Subcutaneous adipose tissue (tissue), 4 donors: Measurements from ENCODE around the gene PLCB1. TPM values are rescaled to one million over a fixed set of nuclear protein-coding genes. Genes with fewer than 3 reads are reported as not detected.

Experiments
- CTCF ChIP-seq: fragments of 450-650 bp; IDR thresholded peaks from one replicate; pipeline ENCODE4 v1.5.1; 2016; ENCODE audit warnings: low read depth, mild to moderate bottlenecking, control low read depth, antibody characterized with exemption, moderate library complexity
- total RNA-seq, 4 donors: library from RNA; depleted of rRNA; stranded (reverse); fragments of >200 nt; gene quantifications; one replicate each; pipeline ENCODE4 v1.1.0, GENCODE V29; 2016

PLCB1 gene
- total RNA-seq, 4 donors from 2014 or later = 14.1 to 26.7 (median 18.4) TPM

- TF ChIP-seq CTCF = no peak
These were observed 237.2 kb downstream of the PLCB1 start for GRCh38 chr20:8369311-8369710.

DNA sequence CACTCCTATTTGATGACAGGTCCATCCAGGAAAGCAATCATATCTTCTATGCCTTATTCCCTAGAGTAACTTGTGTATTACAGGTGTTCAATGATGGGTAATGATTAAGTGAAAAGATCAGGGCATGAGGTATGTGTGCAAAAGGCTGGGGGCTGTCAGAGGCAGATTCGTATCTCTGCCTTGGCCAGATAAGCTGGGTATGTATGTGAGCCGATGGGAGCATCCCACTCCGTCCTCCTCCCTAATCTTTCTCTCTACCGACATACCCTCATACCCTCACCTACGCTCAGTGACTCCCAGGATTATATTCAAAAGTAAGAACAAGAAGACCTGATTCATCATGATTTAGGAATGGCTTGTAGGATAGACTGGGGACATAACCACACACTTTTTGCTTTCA is 238.7 kb downstream of the PLCB1 start:
- no peak for TF ChIP-seq CTCF

GRCh38 chr20:8372824-8373380 is 240.8 kb downstream of the PLCB1 start:
- no peak for TF ChIP-seq CTCF

DNA sequence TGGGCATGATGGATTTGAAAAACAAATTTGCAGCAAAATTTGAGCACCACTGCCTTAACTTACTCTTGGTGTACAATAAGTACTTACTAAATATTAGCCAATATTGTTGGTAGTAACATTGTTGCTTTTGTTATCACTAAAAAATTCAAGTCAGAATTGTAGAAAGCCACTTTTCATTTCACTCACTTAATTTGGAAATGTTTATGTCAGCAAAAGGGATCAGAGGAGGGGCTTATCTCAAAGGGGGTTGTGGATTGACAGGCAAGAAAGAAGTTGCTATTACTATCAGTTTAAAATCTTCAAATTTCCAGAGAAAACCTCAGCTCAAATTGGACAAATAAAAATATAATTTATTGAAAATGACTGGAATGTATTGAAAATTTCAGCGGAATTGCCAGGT is 241.5 kb downstream of the PLCB1 start:
- no peak for TF ChIP-seq CTCF

- TF ChIP-seq CTCF = no peak
These were observed 243.8 kb downstream of the PLCB1 start for GRCh38 chr20:8375898-8376297.

- TF ChIP-seq CTCF = no peak
These were observed 244.9 kb downstream of the PLCB1 start for GRCh38 chr20:8376940-8377339.

DNA sequence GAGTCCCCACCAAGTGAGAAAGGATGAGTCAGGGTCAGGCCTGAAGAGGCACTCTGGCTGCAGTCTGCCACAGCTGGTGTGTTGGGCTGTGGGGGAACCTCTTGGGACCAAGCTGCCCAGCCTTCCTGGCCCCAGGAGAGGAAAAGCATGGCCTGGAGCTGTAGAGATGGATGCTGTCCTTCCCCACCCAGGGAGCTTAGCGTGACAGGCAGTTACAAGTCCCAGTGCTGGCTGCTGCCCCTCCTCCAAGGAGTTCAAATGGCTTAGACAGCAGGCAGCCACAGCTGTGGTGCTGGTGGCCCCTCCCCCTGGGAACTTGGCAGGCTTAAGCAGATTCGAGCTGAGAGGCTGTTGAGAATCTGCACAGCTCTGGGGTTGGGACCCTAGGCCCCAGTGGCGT is 253.2 kb downstream of the PLCB1 start:
- TF ChIP-seq CTCF = no peak
